Liver (tissue), 3 donors: Measurements from ENCODE around the gene MEF2A.

Source experiments
- CTCF ChIP-seq: fragments of 150-350 bp; IDR thresholded peaks from 2 replicates; pipeline ENCODE4 v1.5.1; 2017; ENCODE audit warnings: improper control_type of control experiment, low read depth, low read length; ENCODE audit not compliant: missing input control
- FOXA1 ChIP-seq: IDR thresholded peaks from 2 replicates; pipeline ENCODE4 v1.6.1; 2016; ENCODE audit warnings: antibody characterized with exemption
- FOXA2 ChIP-seq: IDR thresholded peaks from 2 replicates; pipeline ENCODE4 v1.6.1; 2016; ENCODE audit warnings: antibody characterized with exemption
- GABPA ChIP-seq, 2 donors: IDR thresholded peaks in 1 of 2; conservative IDR thresholded peaks in 1 of 2; 2 replicates each; pipeline ENCODE4 v1.6.1; 2016; ENCODE audit warnings: antibody characterized with exemption in 2 of 2, mild to moderate bottlenecking in 1 of 2, moderate library complexity in 1 of 2
- HNF4A ChIP-seq, 2 donors: conservative IDR thresholded peaks; 2 replicates each; pipeline ENCODE4 v1.6.1; 2016; ENCODE audit warnings: antibody characterized with exemption in 2 of 2, mild to moderate bottlenecking in 2 of 2
- JUND ChIP-seq, 2 donors: IDR thresholded peaks; 2 replicates each; pipeline ENCODE4 v1.6.1; 2016; ENCODE audit warnings: antibody characterized with exemption in 2 of 2
- MAX ChIP-seq: IDR thresholded peaks from 2 replicates; pipeline ENCODE4 v1.6.1; 2016; ENCODE audit warnings: antibody characterized with exemption
- RAD21 ChIP-seq, 2 donors: IDR thresholded peaks; 2 replicates each; pipeline ENCODE4 v1.6.1; 2016; ENCODE audit warnings: antibody characterized with exemption in 2 of 2, mild to moderate bottlenecking in 2 of 2
- REST ChIP-seq: IDR thresholded peaks from 2 replicates; pipeline ENCODE4 v1.6.1; 2016; ENCODE audit warnings: antibody characterized with exemption, mild to moderate bottlenecking
- RXRA ChIP-seq, 2 donors: IDR thresholded peaks; 2 replicates each; pipeline ENCODE4 v1.6.1; 2017 to 2018; ENCODE audit warnings: antibody characterized with exemption in 2 of 2, mild to moderate bottlenecking in 1 of 2
- SP1 ChIP-seq: IDR thresholded peaks from 2 replicates; pipeline ENCODE4 v1.6.1; 2018; ENCODE audit warnings: antibody characterized with exemption, mild to moderate bottlenecking
- TAF1 ChIP-seq: conservative IDR thresholded peaks from 2 replicates; pipeline ENCODE4 v1.6.1; 2016; ENCODE audit warnings: antibody characterized with exemption, mild to moderate bottlenecking
- YY1 ChIP-seq: IDR thresholded peaks from 2 replicates; pipeline ENCODE4 v1.6.1; 2016; ENCODE audit warnings: antibody characterized with exemption, mild to moderate bottlenecking
- donor health status: healthy.
- donor health status: healthy.

- TF ChIP-seq CTCF, result no peak
- TF ChIP-seq YY1, result no peak
- TF ChIP-seq JUND (IDR thresholded peaks at IDR 0.05), result no peak
- TF ChIP-seq REST, result no peak
- TF ChIP-seq TAF1, result no peak
- TF ChIP-seq FOXA2, result no peak
- no peak for TF ChIP-seq RXRA (IDR thresholded peaks at IDR 0.05)
- no peak for TF ChIP-seq HNF4A (conservative IDR thresholded peaks at IDR 0.05)
- TF ChIP-seq MAX, result no peak
- TF ChIP-seq SP1, result no peak
- no peak for TF ChIP-seq GABPA (IDR thresholded peaks at IDR 0.05 in 1 of 2, conservative IDR thresholded peaks at IDR 0.05 in 1 of 2)
- no peak for TF ChIP-seq RAD21 (IDR thresholded peaks at IDR 0.05)
- TF ChIP-seq FOXA1, result no peak
These were observed 32.5 kb downstream of the MEF2A start for GRCh38 chr15:99598296-99598695.
